NCI-H1105 treated with DMSO at 0.1 percent for 48 hours (cell line): Measurements from ENCODE around the gene MMRN2.
"Not testable (repeated sequence)": the region's sequence is repeated elsewhere in the genome, so short reads cannot be mapped to it uniquely, and the experiment has no call there.

Source experiments
- DNase-seq: peaks from one replicate; lab custom pipeline; 2025; lab: John Stamatoyannopoulos, UW

The MMRN2 gene

DNA sequence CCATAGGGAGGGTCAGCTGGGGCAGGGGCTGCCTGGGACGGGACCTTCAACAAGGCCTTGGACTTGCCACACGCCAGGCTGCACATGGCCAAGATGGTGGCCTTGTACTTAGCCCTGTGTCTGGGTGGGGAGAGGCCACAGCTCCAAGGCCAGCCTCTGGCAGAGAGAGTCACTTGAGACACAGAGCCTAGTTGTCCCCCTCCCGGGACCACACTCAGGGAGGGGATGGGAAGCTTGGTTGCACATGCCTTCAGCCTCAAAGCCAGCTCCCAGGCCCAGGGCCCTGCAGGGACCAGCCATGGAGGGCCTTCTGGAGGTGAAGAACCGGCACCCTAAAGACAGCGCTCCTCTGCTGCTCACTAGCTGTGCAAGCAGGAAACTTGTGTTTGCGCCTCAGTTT lies 16.7 kb downstream of the MMRN2 start:
- DNase-seq, result no peak

DNA sequence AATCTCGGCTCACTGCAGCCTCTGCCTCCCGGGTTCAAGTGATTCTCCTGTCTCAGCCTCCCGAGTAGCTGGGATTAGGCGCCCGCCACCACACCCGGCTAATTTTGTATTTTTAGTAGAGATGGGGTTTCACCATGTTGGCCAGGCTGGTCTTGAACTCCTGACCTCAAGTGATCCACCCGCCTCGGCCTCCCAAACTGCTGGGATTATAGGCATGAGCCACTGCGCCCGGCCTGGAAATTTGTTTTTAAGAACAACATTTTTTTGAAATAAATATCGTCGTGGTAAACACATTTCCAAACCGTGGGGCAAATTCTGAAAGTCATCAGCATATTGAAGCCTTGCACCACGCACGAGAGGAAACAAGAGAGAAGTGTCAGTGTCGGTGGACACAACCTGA lies 17.3 kb downstream of the MMRN2 start:
- DNase-seq, result not testable (repeated sequence)

DNA sequence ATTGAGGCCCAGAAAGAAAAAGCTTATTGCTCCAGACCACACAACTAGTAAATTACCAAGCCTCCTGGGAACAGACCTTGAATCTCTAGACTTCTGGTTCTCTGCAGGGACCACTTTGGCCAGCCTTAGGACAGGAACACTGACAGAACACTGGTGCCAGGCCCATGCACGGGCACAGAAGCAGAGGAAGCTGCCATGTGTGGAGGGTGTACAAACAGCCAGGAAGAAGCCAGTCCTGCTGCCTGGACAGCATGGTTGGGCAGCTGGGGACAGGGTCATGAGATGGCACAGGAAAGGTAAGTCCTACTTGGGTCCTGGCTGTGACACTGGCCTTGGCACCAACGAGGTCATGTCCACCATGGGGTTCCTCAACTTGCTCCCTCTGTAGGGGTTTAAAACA lies 19.2 kb downstream of the MMRN2 start:
- no peak for DNase-seq

DNA sequence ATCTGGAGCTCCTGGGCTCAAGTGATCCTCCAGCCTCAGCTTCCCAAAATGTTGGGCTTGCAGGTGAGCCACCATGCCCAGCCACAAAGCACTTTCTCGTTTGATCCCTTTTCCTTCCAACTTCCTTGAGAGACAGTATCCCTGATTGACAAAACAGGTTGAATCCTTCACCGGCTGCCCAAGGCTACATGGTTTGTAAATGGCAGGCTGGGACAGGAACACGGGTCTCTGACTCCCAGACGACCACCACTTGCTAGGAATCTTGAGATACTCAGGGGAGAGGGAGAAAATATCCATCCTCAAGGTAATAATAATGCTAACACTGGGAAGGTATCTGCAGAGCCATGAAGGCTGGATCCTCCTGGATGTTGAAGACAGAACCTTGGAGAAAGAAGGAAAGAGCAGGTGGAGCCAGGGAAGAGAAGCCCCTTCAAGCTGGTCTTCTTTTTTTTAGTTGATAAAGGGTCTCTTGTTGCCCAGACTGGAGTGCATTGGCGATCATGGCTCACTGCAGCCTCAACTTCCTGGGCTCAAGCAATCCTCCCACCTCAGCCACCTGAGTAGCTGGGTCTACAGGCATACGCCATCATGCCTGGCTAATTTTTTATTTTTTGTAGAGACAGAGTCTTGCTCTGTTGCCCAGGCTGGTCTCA lies 19.8 kb downstream of the MMRN2 start:
- DNase-seq, result no peak

DNA sequence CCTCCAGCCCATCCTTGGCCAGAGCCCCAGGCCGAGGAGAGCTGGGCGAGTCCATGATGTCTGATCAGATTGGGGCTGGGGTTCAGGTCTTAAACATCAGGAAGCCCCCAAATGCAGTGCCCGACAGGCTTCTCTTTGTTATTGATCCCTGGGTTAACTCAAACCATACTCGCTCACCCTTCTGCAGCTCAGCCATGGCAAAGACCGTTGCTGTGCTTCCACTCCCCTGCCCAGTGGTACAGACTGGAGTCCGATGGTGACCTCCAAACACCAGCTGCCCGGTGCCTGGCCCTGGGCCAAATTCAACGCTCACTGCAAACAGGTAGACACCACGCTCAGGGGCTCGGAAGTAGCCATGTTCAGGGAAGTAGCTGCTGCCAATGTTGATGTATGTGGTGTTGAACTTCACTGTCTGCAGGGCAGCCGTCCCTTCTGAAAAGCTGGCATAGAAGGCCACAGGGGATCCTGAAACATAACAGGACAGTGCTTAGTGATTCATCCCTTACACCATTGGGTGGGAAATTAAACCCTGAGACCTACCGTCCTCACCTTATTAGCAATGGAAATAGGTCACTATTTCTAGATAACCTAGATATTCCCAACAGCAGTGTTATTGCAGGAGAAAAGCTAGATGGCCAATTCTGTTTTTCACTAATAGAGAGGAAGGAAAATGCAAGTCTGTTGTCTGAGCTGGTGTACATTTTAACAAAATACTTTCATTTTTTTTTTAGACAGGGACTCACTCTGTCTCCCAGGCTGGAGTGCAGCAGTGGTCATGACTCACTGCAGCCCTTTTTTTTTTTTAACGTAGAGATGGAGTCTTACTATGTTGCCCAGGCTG lies 20.5 kb downstream of the MMRN2 start:
- DNase-seq, result no peak

DNA sequence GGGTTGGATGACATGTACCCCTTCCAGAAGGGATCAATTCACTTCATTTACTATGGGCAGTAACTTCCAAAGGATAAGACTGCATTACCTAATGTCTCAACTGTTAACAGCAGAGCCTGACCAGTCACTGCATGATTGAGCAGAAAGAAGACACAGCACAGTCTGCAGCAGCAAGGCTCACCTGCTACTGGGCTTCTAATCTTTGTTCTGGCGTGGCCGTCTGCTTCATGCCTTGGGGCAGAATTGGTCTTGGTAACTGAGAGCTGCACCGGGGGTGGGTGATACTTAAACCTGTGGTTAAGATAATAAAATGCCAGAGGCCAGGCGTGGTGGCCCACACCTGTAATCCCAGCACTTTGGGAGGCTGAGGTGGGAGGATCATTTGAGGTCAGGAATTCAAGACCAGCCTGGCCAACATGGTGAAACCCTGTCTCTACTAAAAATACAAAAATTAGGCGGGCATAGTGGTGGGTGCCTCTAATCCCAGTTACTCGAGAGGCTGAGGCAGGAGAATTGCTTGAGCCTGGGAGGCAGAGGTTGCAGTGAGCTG lies 23.2 kb downstream of the MMRN2 start:
- DNase-seq, result not testable (repeated sequence)

DNA sequence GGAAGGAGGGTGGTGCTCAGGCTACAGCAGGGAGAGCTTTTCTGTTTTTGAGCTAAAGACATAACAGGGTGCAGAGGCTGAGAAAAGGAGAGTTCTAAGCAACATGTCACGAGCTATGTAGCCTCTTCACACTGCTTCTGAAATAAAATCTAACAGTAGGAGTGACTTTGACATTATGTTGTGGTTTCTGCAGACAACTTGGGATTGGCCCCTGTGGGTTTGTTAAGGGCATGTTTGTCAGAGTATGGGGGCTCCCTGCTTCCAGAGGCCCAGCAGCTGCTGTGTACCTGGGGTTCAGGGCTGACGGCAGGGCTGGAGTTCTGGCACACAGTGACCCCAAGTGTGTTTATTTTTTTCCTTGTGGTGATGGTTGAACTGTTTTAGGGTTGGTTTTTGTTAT lies 24.7 kb downstream of the MMRN2 start:
- DNase-seq, result no peak

DNA sequence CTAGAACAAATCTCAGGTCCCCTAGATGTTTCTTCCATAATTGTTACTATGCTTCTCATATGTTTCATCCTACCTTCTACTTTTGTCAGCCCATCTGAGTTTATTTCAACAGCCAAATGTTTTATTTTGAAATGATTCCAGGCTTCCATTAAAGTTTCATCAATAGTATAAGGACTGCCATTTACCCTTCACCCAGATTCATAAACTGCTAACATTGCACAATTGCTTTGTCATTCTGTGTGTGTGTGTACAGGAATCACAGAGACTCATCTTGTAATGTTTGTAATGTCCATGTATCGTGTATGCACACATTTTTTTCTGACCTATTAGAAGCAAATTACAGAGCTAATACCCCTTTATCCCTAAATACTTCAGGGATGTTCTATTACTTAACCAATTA lies 25.5 kb downstream of the MMRN2 start:
- no peak for DNase-seq

DNA sequence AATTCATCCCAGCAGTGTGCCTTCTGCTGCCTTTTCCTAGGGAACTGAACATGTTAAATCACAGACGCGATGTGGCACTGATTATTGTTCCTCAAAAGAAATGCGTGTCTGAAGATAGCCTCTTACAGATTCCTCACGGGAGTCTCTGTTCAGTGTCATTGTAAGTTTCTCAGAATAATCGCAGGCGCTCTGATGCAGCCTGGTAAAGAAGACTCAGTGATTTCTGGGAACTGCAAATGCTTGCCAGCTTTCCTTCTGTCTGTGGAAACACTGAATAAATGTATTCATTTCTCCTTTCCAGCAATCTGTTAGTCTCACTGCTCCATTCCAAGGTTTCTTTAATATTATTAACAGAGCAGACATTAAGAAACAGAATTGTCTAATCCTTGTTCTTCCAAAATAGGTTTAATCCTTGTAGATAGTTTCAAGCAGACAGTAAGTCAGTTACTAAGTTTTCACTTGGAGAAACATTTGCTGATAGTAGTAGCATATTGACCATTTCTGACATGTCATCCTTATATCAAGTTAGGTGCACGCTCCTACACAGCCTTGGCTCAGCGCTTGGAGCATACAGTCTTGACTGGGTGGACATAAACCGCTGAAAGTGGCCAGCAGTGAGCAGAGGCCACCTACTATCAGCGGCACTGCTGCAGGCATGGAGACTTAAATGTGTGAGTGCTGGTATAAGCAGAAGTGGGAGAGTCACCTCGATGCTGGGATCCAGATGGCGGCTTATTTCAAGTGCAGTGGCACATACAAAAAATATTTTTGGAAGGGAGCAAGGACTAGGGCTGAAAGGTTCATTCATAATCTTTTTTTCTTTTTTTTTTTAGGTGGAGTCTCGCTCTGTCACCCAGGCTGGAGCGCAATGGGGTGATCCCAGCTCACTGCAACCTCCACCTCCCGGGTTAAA lies 27.7 kb downstream of the MMRN2 start:
- DNase-seq, result no peak

DNA sequence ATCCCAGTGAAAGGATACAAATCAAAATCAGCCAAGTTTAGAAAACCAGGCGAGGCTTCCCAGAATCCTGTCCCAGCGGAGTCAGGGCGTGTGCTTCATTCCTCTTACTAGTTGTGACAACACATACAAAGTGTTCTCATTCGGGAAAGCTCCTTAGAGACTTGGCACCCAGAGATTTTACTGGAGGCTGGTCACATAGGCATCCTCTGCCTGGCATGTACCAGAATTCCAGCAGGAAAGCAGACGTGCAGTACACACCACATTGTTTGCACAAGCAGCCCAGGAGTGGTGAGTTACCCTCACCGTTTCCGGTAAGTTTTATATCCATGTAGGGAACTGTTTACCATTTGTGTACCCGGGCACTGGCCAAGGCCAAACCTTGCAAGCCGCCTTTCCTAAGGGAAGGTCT lies 34.9 kb downstream of the MMRN2 start:
- DNase-seq, result no peak

DNA sequence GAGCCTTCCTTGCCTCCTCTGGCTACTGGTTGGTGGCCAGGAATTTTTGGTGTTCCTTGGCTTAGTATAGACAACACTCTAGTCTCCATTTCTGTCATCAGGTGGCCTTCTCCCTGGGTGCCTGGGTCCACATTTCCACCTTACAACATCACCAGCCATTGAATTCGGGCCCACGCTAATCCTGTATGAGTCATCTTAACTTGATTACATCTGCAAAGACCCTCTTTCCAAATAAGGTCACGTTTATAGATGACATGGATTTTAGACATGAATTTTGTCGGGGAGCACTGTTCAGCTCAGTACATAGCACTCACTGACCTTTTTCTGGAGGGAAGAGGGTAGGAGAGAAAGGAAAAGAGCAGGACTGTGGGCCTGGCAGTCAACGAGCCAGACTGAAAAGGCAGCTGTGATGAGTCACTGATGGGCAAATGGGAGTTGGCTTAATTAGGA lies 39.4 kb downstream of the MMRN2 start:
- no peak for DNase-seq

DNA sequence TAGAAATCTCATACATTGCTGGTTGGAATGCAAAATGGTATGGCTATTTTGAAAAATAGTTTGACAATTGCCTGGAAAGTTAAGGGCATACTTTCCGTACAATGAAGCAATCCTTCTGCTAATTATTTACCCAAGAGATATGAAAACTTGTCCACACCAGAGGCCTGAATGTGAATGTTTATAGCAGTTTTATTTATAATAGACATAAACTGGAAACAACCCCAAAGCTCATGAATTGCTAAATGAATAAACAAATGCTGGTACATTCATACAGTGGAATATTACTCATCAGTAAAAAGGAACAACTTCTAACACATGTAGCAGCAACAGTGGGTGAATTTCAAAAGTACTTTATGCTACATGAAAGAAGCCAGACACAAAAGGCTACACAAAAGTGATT lies 42.7 kb downstream of the MMRN2 start:
- DNase-seq, result no peak

DNA sequence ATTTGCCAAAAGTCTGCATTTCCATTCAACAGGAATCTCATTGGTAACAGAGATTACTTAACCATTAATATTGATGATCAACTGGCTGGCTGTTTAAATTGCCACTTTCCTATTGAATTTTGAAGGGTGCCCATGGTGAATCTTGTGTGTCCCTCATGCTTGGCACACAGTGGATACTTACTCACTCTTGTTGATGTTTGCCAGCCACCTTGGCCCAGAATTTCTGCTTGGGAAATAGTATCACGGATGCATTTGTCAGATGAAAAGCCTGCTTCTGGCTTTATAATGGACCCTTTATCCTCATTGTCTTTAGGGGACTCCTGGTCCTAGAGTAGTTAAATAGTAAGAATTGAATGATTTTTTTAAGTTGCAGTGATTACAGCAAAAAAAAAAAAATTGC lies 52.0 kb downstream of the MMRN2 start:
- DNase-seq, result no peak

DNA sequence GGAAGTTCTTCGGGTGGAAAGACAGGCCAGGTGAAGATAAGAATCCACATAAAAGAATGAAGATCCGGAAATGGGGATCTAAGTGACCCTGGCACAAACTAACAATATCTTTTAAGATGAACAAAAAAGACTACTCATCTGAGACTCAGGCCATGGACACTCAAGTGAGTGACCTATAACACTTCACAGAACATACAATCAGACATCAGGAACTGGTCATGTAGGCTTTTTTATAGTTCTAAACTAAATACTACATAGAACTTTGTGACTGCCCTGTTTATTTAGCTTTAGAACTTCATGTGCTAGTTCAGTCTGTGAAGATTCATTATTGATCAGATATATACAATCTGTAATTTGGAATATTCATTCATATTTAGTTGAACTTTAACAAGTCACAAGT lies 52.8 kb downstream of the MMRN2 start:
- no peak for DNase-seq

DNA sequence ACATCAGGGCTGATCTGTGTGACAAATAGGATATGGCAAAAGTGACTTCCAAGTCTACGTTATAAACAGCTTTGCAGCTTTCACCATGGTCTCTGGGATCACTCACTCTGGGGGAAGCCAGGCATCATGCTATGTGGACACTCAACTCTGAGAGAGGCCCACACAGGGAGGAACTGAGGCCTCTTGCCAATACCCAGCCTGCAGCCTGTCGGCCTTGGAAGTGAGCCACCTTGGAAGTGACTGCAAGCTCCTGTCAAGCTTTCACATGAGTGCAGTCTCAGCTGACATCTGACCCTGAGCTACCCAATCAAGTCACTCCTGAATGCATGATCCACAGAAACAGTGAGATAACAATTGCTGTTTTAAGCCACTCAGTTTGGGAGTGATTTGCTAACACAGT lies 56.5 kb downstream of the MMRN2 start:
- no peak for DNase-seq

DNA sequence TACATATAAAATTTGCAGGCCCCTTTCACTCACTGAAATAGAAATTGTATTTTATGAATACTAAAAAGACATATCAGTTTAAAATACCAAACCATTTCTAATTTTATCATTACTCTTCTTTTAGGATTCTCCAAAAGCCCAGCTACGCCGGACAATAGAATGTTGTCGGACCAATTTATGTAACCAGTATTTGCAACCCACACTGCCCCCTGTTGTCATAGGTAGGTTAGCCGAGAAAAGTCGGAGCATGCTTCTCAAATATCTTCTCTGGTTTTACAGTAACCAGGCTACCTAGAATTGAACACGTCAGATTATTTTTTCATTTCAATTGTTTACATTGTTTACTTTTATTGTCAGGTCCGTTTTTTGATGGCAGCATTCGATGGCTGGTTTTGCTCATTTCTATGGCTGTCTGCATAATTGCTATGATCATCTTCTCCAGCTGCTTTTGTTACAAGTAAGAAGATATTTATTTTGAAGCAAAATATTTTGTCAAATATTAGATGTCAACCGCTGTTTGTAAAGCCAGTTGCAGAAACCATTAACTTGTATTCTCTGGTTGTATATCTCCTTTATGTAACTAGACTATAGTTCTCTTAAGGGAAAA lies 57.6 kb downstream of the MMRN2 start:
- peak; percentile 3 for DNase-seq

DNA sequence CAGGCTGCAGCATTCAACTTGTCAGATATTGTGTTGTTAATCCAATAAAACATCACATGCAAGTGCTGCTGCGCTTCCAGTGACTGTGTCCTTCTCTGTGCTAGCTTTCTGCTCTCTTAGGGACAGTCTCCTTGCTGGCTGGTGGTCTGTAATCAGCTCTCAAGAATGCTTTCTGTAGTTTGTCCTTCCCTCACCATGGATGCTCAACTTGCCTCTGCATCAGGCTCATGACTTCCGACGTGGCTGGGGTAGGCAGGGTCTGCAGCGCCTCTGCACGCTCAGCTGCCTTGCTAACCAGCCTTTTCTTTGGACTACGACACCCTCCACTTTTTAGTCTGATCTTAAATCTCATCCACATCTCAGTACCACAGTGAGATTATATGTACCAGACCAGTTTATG lies 58.3 kb downstream of the MMRN2 start:
- no peak for DNase-seq

DNA sequence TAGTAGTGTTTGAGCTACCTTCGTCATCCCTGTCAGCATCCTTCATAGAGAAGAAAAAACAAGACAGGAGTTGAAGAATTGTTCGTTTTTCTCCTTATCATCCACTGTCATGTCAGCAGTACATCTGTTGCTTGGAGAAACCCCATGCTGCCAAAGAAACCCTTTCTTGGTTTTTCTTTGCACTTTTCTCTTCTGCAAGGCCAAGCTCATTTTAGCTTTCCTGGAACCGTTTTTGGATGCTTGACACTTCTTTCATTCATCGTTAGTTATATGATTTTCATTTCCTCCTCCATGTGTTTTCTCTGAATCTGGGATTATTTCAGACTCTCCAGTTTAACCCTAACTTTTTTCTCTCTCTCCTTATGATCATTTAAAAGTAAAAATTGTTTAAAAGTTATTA lies 58.9 kb downstream of the MMRN2 start:
- DNase-seq, result no peak

DNA sequence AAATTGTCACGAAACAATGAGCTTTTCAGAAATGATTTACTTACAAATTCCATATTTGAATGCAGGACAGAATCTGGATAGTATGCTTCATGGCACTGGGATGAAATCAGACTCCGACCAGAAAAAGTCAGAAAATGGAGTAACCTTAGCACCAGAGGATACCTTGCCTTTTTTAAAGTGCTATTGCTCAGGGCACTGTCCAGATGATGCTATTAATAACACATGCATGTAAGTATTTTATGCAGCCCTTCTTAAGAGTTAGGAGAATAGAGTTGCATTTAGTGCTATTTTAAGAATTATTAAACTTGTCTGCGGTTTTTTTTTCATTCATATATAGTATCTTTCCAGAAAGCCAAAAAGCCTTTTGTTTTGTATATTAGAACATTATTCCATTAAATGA lies 67.4 kb downstream of the MMRN2 start:
- DNase-seq, result no peak

DNA sequence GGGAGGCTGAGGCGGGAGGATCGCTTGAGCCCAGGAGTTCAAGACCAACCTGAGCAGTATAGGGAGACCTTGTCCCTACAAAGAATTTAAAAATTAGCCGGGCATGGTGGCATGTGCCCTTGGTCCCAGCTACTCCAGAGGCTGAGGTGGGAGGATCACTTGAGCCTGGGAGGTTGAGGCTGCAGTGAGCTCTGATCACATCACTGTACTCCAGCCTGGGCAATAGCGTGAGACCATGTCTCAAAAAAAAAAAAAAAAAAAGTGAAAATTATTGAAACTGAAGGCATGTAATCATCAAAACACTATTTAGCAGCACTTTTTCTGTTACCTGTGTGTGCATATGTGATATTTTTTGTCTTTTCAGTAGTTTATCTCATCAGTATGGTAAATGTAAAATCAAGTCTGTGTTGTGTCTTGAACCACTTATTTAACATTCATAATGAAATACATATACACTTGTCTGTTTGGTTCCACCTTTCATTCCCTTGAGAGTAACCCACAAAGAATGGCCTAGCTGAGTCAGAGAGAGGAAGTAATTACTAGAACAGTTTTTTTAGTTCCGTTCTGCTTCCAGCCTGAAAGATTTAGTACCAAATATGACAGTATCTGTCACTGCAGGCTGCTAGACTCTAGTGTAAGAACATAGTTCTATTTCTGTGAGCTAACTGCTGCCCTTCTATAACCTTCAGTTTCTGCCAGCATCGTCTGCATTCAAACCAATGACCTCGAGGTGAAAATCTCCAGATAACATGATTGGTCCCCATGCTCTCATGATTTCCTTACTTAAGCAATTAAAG lies 68.6 kb downstream of the MMRN2 start:
- DNase-seq, result no peak
